ENCODE results near the gene TMA16.

The TMA16 gene

GRCh38 chr4:163484906-163485305 lies 9.6 kb upstream of the TMA16 start:
- TF ChIP-seq, protein P1, sequence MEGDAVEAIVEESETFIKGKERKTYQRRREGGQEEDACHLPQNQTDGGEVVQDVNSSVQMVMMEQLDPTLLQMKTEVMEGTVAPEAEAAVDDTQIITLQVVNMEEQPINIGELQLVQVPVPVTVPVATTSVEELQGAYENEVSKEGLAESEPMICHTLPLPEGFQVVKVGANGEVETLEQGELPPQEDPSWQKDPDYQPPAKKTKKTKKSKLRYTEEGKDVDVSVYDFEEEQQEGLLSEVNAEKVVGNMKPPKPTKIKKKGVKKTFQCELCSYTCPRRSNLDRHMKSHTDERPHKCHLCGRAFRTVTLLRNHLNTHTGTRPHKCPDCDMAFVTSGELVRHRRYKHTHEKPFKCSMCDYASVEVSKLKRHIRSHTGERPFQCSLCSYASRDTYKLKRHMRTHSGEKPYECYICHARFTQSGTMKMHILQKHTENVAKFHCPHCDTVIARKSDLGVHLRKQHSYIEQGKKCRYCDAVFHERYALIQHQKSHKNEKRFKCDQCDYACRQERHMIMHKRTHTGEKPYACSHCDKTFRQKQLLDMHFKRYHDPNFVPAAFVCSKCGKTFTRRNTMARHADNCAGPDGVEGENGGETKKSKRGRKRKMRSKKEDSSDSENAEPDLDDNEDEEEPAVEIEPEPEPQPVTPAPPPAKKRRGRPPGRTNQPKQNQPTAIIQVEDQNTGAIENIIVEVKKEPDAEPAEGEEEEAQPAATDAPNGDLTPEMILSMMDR (IDR thresholded peaks at IDR 0.05; ENCODE audit: low read depth, low read length, missing control alignments) = peak; percentile 53
- in situ Hi-C loops (cut with HindIII; ENCODE audit: low sequenced_read_pairs) = no loop called here
- DNase-seq (ENCODE audit: low read depth) = peak; percentile 47

DNA sequence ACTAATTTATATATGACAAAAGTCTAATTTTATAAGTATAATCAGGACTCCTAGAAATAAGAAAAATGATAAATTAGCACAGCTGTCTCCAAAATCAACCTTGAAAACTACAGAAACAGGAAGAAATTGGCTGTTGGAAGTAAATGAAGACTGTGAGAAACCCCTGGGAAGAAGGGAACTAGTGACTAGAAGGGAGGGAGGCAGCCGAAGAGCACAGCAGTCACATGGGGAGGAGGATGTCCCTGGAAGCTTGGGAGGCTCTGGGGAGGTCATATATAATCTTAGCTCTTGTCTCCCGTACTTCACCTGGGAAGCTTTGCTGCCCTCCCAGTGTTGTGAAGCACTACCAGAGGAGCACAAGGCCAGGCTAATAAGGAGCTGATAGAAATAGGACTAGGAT lies 8.9 kb upstream of the TMA16 start:
- TF ChIP-seq, protein P1 (IDR thresholded peaks at IDR 0.05; ENCODE audit: low read depth, low read length, missing control alignments) = no peak
- in situ Hi-C loops (cut with HindIII; ENCODE audit: low sequenced_read_pairs) = no loop called here
- H3K4me3 ChIP-seq (ENCODE audit: low read depth, low read length) = no peak overlapping the region
- no peak for DNase-seq (ENCODE audit: low read depth)

More at GRCh38 chr4:163484906-163485305, 9.6 kb upstream of the TMA16 start:
- H3K4me3 ChIP-seq (ENCODE audit: low read depth, low read length) = no peak overlapping the region

GRCh38 chr4:163486321-163486720 lies 8.2 kb upstream of the TMA16 start:
- DNase-seq (ENCODE audit: low read depth) = no peak
- H3K4me3 ChIP-seq (ENCODE audit: low read depth, low read length) = no peak overlapping the region
- TF ChIP-seq, protein P1 (IDR thresholded peaks at IDR 0.05; ENCODE audit: low read depth, low read length, missing control alignments) = no peak
- in situ Hi-C loops (cut with HindIII; ENCODE audit: low sequenced_read_pairs) = no loop called here

- TF ChIP-seq, protein P1 (IDR thresholded peaks at IDR 0.05; ENCODE audit: low read depth, low read length, missing control alignments) = no peak
- in situ Hi-C loops (cut with HindIII; ENCODE audit: low sequenced_read_pairs) = no loop called here
- H3K4me3 ChIP-seq (ENCODE audit: low read depth, low read length) = no peak overlapping the region
- DNase-seq (ENCODE audit: low read depth) = no peak
Measured at GRCh38 chr4:163489929-163490328, 4.6 kb upstream of the TMA16 start.

DNA sequence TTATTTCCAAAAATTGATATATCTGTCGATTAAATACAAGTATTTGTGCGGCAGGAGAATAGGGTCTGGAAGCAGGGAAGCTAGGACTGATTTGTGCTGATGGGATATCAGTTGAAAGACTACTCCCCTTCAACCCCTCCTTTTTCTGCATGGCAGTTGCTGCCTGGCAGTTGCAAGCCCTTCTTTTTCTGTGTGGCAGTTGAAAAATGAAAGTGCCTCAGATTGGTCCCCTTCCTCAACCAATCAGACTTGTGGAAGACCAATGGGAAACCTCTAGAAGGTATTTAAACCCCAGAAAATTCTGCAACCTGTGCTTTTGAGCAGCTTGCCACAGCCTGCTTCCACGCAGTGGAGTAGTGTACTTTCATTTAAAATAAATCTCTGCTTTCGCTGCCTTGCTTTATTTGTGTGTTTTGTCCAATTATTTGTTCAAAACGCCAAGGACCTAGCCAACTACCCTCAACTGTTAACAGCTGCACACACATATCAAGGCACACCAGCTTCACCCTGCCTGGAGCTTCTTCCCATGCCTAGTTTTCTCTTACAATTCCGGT lies 1.5 kb upstream of the TMA16 start:
- TF ChIP-seq, protein P1 (IDR thresholded peaks at IDR 0.05; ENCODE audit: low read depth, low read length, missing control alignments) = no peak
- H3K4me3 ChIP-seq (ENCODE audit: low read depth, low read length) = no peak overlapping the region
- in situ Hi-C loops (cut with HindIII; ENCODE audit: low sequenced_read_pairs) = no loop called here
- DNase-seq (ENCODE audit: low read depth) = no peak

- no peak for DNase-seq (ENCODE audit: low read depth)
- TF ChIP-seq, protein P1 (IDR thresholded peaks at IDR 0.05; ENCODE audit: low read depth, low read length, missing control alignments) = no peak
- peak overlapping the region; percentile 97 for H3K4me3 ChIP-seq (ENCODE audit: low read depth, low read length)
- in situ Hi-C loops (cut with HindIII; ENCODE audit: low sequenced_read_pairs) = no loop called here
Measured at GRCh38 chr4:163493643-163494359, 689 bp upstream of the TMA16 start.

Data from astrocyte of the cerebellum (primary cell).